SJSA1 (cell line): ENCODE results near the gene KHDC4. TPM values are rescaled to one million over a fixed set of nuclear protein-coding genes. Genes with fewer than 3 reads are reported as not detected.

ENCODE experiments used
- DNase-seq, 2 experiments: peaks; one replicate each; pipeline ENCODE4 v3.0.0-alpha.2; 2015 to 2020; ENCODE audit warnings: low spot score in 2 of 2, low read depth in 1 of 2
- H3K27ac ChIP-seq: fragments of 250-450 bp; sonication (Bioruptor Pico); 2 replicates; pipeline ENCODE4 v1.5.1; 2020; ENCODE audit warnings: mild to moderate bottlenecking, moderate library complexity
- H3K27me3 ChIP-seq: fragments of 250-450 bp; sonication (Bioruptor Pico); replicated peaks from 2 replicates; pipeline ENCODE4 v1.5.1; 2020; ENCODE audit warnings: mild to moderate bottlenecking, moderate library complexity
- H3K36me3 ChIP-seq: fragments of 250-450 bp; sonication (Bioruptor Pico); 2 replicates; pipeline ENCODE4 v1.5.1; 2020; ENCODE audit warnings: mild to moderate bottlenecking
- H3K4me1 ChIP-seq: fragments of 250-450 bp; sonication (Bioruptor Pico); replicated peaks from 2 replicates; pipeline ENCODE4 v1.6.1; 2021; ENCODE audit warnings: mild to moderate bottlenecking
- H3K4me3 ChIP-seq: fragments of 250-450 bp; sonication (Bioruptor Pico); 2 replicates; pipeline ENCODE4 v1.5.1; 2020; ENCODE audit warnings: mild to moderate bottlenecking
- H3K9me3 ChIP-seq: fragments of 250-450 bp; sonication (Bioruptor Pico); replicated peaks from 2 replicates; pipeline ENCODE4 v1.5.1; 2020; ENCODE audit warnings: mild to moderate bottlenecking
- total RNA-seq: library from RNA; depleted of rRNA; stranded (reverse); fragments of >200 nt; shearing (Covaris generic); gene quantifications from 2 replicates; pipeline ENCODE4 v1.2.3, GENCODE V29; 2014

KHDC4 gene
- total RNA-seq, 1 experiment from 2014 or later = 31.5 TPM

GRCh38 chr1:155975375-155976061 is 41.3 kb upstream of the KHDC4 start:
- peak overlapping the region; percentile 78 for H3K4me3 ChIP-seq
- peaks cover 63% of the 10 kb centered on the region for H3K4me1 ChIP-seq
- peaks cover 32% of the 10 kb centered on the region for H3K36me3 ChIP-seq
- H3K9me3 ChIP-seq = no peaks in the 10 kb centered on the region
- DNase-seq = no peak
- H3K27ac ChIP-seq = no peak overlapping the region; the same call in 1 of the 2 replicates
- no peaks in the 10 kb centered on the region for H3K27me3 ChIP-seq

GRCh38 chr1:155974208-155975115 is 40.2 kb upstream of the KHDC4 start:
- no peak for DNase-seq
- peaks cover 41% of the 10 kb centered on the region for H3K36me3 ChIP-seq
- no peaks in the 10 kb centered on the region for H3K27me3 ChIP-seq
- no peaks in the 10 kb centered on the region for H3K9me3 ChIP-seq
- no peak overlapping the region for H3K27ac ChIP-seq
- H3K4me3 ChIP-seq = no peak overlapping the region
- peaks cover 63% of the 10 kb centered on the region for H3K4me1 ChIP-seq

- H3K4me1 ChIP-seq = peaks cover 63% of the 10 kb centered on the region
- H3K27ac ChIP-seq = no peak overlapping the region
- no peak overlapping the region for H3K4me3 ChIP-seq
- DNase-seq = no peak
- no peaks in the 10 kb centered on the region for H3K9me3 ChIP-seq
- no peaks in the 10 kb centered on the region for H3K27me3 ChIP-seq
- peaks cover 49% of the 10 kb centered on the region for H3K36me3 ChIP-seq
Measured at GRCh38 chr1:155973723-155974122, 39.5 kb upstream of the KHDC4 start.

- DNase-seq = no peak
- no peaks in the 10 kb centered on the region for H3K27me3 ChIP-seq
- peaks cover 61% of the 10 kb centered on the region for H3K36me3 ChIP-seq
- peaks cover 71% of the 10 kb centered on the region for H3K4me1 ChIP-seq
- H3K9me3 ChIP-seq = no peaks in the 10 kb centered on the region
- no peak overlapping the region for H3K27ac ChIP-seq
- no peak overlapping the region for H3K4me3 ChIP-seq
Measured at GRCh38 chr1:155971910-155972809, 37.9 kb upstream of the KHDC4 start.

GRCh38 chr1:155970531-155971167 is 36.4 kb upstream of the KHDC4 start:
- no peak overlapping the region for H3K4me3 ChIP-seq
- peaks cover 76% of the 10 kb centered on the region for H3K36me3 ChIP-seq
- DNase-seq = peak; percentile 60 to 80
- H3K9me3 ChIP-seq = no peaks in the 10 kb centered on the region
- peak overlapping the region; percentile 27 for H3K27ac ChIP-seq
- H3K4me1 ChIP-seq = peaks cover 58% of the 10 kb centered on the region
- H3K27me3 ChIP-seq = no peaks in the 10 kb centered on the region

- H3K4me1 ChIP-seq = peaks cover 45% of the 10 kb centered on the region
- H3K27me3 ChIP-seq = no peaks in the 10 kb centered on the region
- no peak overlapping the region for H3K4me3 ChIP-seq
- no peak overlapping the region for H3K27ac ChIP-seq
- peaks cover 80% of the 10 kb centered on the region for H3K36me3 ChIP-seq
- no peak for DNase-seq
- no peaks in the 10 kb centered on the region for H3K9me3 ChIP-seq
Measured at GRCh38 chr1:155969377-155969791, 35.2 kb upstream of the KHDC4 start.

- no peak overlapping the region for H3K4me3 ChIP-seq
- peaks cover 45% of the 10 kb centered on the region for H3K4me1 ChIP-seq
- H3K9me3 ChIP-seq = no peaks in the 10 kb centered on the region
- DNase-seq = no peak
- H3K27ac ChIP-seq = no peak overlapping the region
- no peaks in the 10 kb centered on the region for H3K27me3 ChIP-seq
- peaks cover 79% of the 10 kb centered on the region for H3K36me3 ChIP-seq
Measured at GRCh38 chr1:155968670-155969069, 34.5 kb upstream of the KHDC4 start.

GRCh38 chr1:155968051-155968400 is 33.8 kb upstream of the KHDC4 start:
- Histone ChIP-seq H3K9me3 (no peaks in the 10 kb centered on the region), H3K36me3 (peaks cover 80% of the 10 kb centered on the region), H3K27ac (no peak overlapping the region), H3K4me3 (no peak overlapping the region), H3K4me1 (peaks cover 45% of the 10 kb centered on the region), H3K27me3 (no peaks in the 10 kb centered on the region)
- no peak for DNase-seq

GRCh38 chr1:155967341-155968050 is 33.3 kb upstream of the KHDC4 start:
- H3K27me3 ChIP-seq = no peaks in the 10 kb centered on the region
- H3K27ac ChIP-seq = no peak overlapping the region
- no peak for DNase-seq
- no peaks in the 10 kb centered on the region for H3K9me3 ChIP-seq
- H3K36me3 ChIP-seq = peaks cover 80% of the 10 kb centered on the region
- H3K4me3 ChIP-seq = no peak overlapping the region
- H3K4me1 ChIP-seq = peaks cover 50% of the 10 kb centered on the region

GRCh38 chr1:155966750-155967149 is 32.5 kb upstream of the KHDC4 start:
- DNase-seq = no peak
- no peak overlapping the region for H3K4me3 ChIP-seq
- H3K4me1 ChIP-seq = peaks cover 54% of the 10 kb centered on the region
- H3K9me3 ChIP-seq = no peaks in the 10 kb centered on the region
- H3K36me3 ChIP-seq = peaks cover 81% of the 10 kb centered on the region
- no peaks in the 10 kb centered on the region for H3K27me3 ChIP-seq
- H3K27ac ChIP-seq = no peak overlapping the region

GRCh38 chr1:155966135-155966534 is 31.9 kb upstream of the KHDC4 start:
- Histone ChIP-seq H3K4me3 (no peak overlapping the region), H3K27ac (no peak overlapping the region), H3K36me3 (peaks cover 87% of the 10 kb centered on the region), H3K27me3 (no peaks in the 10 kb centered on the region), H3K4me1 (peaks cover 55% of the 10 kb centered on the region), H3K9me3 (no peaks in the 10 kb centered on the region)
- no peak for DNase-seq

GRCh38 chr1:155964193-155964592 is 30.0 kb upstream of the KHDC4 start:
- H3K4me3 ChIP-seq = no peak overlapping the region
- H3K9me3 ChIP-seq = no peaks in the 10 kb centered on the region
- H3K27ac ChIP-seq = no peak overlapping the region
- no peak for DNase-seq
- H3K27me3 ChIP-seq = no peaks in the 10 kb centered on the region
- peaks cover 95% of the 10 kb centered on the region for H3K36me3 ChIP-seq
- peaks cover 36% of the 10 kb centered on the region for H3K4me1 ChIP-seq
